Measurements from ENCODE around the gene TMEM218. TPM values are rescaled to one million over a fixed set of nuclear protein-coding genes. Genes with fewer than 3 reads are reported as not detected.
A peak's percentile ranks its signal among the peaks of the same experiment; 100 is the strongest.

TMEM218 gene
- total and polyA plus RNA-seq, 2 donors (not counting 1 experiment from before 2014, with no cell fraction given): 20.7 to 31.7 TPM

DNA sequence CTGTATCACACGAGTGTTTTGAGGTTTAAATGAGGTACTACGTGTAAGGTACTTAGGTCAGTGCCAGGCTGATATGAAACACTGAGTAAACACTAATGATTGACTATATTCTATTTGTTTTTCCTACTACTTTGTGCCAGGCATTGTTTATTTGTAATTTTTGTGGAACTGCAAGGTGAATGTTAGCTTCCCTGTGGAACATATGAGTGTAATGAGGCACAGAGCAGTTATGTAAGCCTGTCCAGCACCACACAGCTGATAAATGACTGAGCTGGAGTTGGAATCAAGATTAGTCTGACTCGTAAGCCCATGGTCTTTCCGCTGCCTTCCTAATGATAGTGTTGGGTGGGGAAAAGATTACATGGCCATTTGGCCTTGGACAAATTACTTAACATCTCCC lies 42.4 kb downstream of the TMEM218 start:
- Mint-ChIP-seq H3K27ac (peak overlapping the region; percentile 89), H3K27me3 (no peaks in the 10 kb centered on the region), H3K4me3 (no peak overlapping the region), H3K4me1 (peaks cover 61% of the 10 kb centered on the region), H3K9me3 (ENCODE audit: insufficient read depth) (no peaks in the 10 kb centered on the region)
- Histone ChIP-seq H3K27ac (ENCODE audit: low read length in 2 of 2) (peak overlapping the region in 1 of 2 donors; percentile 16), H4K20me1 (ENCODE audit: control insufficient read depth, insufficient read depth, low read length, poor library complexity, severe bottlenecking) (no peaks in the 10 kb centered on the region), H3K9me3 (ENCODE audit: control extremely low read depth in 1 of 3, control insufficient read depth in 2 of 3, insufficient read depth in 1 of 3, low read length in 2 of 3) (peaks cover 0 to 15% (median 0%) of the 10 kb centered on the region in 3 donors), H3K4me2 (replicated peaks; ENCODE audit: low read depth, low read length, poor library complexity, severe bottlenecking) (no peak overlapping the region), H3K27me3 (replicated peaks in 1 of 4; ENCODE audit: control extremely low read depth in 1 of 4, control insufficient read depth in 3 of 4, insufficient read depth in 4 of 4, low read length in 3 of 4) (peaks cover 0 to 6% (median 2%) of the 10 kb centered on the region in 4 experiments), H2AFZ (ENCODE audit: insufficient read depth, low read depth, low read length, poor library complexity, severe bottlenecking) (no peak overlapping the region), H3K9ac (ENCODE audit: low read length) (no peak overlapping the region), H3K79me2 (ENCODE audit: control insufficient read depth, insufficient read depth, low read length) (no peaks in the 10 kb centered on the region), H3K4me3 (ENCODE audit: control extremely low read depth in 1 of 5, extremely low read depth in 1 of 5, insufficient read depth in 1 of 5, low read depth in 2 of 5, low read length in 4 of 5) (no peak overlapping the region), H3K36me3 (replicated peaks in 1 of 2; ENCODE audit: control extremely low read depth in 1 of 2, control insufficient read depth in 1 of 2, extremely low read depth in 1 of 2, insufficient read depth in 2 of 2, low read length in 1 of 2) (no peaks in the 10 kb centered on the region), H3K4me1 (ENCODE audit: control insufficient read depth in 2 of 2, insufficient read depth in 2 of 2, low read length in 2 of 2) (peaks cover 43 to 51% of the 10 kb centered on the region in 2 donors)
- TF ChIP-seq EZH2 (IDR thresholded peaks at IDR 0.05; ENCODE audit: borderline replicate concordance, insufficient read depth, low read depth, low read length, poor library complexity, severe bottlenecking): no peak
- TF ChIP-seq, protein P1, sequence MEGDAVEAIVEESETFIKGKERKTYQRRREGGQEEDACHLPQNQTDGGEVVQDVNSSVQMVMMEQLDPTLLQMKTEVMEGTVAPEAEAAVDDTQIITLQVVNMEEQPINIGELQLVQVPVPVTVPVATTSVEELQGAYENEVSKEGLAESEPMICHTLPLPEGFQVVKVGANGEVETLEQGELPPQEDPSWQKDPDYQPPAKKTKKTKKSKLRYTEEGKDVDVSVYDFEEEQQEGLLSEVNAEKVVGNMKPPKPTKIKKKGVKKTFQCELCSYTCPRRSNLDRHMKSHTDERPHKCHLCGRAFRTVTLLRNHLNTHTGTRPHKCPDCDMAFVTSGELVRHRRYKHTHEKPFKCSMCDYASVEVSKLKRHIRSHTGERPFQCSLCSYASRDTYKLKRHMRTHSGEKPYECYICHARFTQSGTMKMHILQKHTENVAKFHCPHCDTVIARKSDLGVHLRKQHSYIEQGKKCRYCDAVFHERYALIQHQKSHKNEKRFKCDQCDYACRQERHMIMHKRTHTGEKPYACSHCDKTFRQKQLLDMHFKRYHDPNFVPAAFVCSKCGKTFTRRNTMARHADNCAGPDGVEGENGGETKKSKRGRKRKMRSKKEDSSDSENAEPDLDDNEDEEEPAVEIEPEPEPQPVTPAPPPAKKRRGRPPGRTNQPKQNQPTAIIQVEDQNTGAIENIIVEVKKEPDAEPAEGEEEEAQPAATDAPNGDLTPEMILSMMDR (IDR thresholded peaks at IDR 0.05): no peak
- intact Hi-C loops (cut with micrococcal nuclease): no loop called here
- DNase-seq (no peak), ATAC-seq (ENCODE audit: low read depth) (no peak)
- no CpG with 5 or more reads among the region's 4 CpGs for WGBS (ENCODE audit: insufficient coverage)
- CTCF ChIA-PET: interaction anchor here (1.1 kb wide), 2 partner anchors 8 to 61 kb away, joined by 3 to 4 read pairs; no protein-coding TSS in a partner anchor
- POLR2A ChIA-PET: no interaction called here

DNA sequence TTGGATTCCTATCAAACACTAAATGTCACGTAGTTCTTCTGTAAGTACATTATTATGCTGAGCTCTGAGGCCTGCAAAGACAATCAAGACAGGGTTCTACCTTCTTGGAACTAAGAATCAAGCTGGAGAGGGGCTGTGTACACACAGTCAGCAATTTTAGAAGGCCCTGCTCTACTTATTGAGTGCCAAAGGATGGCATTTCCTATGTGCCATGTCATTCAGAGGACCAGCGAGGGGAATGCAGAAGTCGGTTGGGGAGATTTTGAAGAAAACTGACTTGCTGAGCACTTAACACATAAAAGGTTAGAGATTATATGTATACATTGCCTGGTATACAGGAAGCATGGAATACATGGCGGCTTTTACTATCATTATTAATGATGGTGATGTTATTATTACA lies 43.1 kb downstream of the TMEM218 start:
- Histone ChIP-seq H3K36me3 (replicated peaks in 1 of 2; ENCODE audit: control extremely low read depth in 1 of 2, control insufficient read depth in 1 of 2, extremely low read depth in 1 of 2, insufficient read depth in 2 of 2, low read length in 1 of 2) (no peaks in the 10 kb centered on the region), H3K4me2 (replicated peaks; ENCODE audit: low read depth, low read length, poor library complexity, severe bottlenecking) (no peak overlapping the region), H3K79me2 (ENCODE audit: control insufficient read depth, insufficient read depth, low read length) (no peaks in the 10 kb centered on the region), H4K20me1 (ENCODE audit: control insufficient read depth, insufficient read depth, low read length, poor library complexity, severe bottlenecking) (no peaks in the 10 kb centered on the region), H3K4me1 (ENCODE audit: control insufficient read depth in 2 of 2, insufficient read depth in 2 of 2, low read length in 2 of 2) (peaks cover 43 to 51% of the 10 kb centered on the region in 2 donors), H3K27me3 (replicated peaks in 1 of 4; ENCODE audit: control extremely low read depth in 1 of 4, control insufficient read depth in 3 of 4, insufficient read depth in 4 of 4, low read length in 3 of 4) (peaks cover 0 to 13% (median 4%) of the 10 kb centered on the region in 4 experiments), H2AFZ (ENCODE audit: insufficient read depth, low read depth, low read length, poor library complexity, severe bottlenecking) (no peak overlapping the region), H3K4me3 (ENCODE audit: control extremely low read depth in 1 of 5, extremely low read depth in 1 of 5, insufficient read depth in 1 of 5, low read depth in 2 of 5, low read length in 4 of 5) (no peak overlapping the region), H3K9ac (ENCODE audit: low read length) (no peak overlapping the region), H3K9me3 (ENCODE audit: control extremely low read depth in 1 of 3, control insufficient read depth in 2 of 3, insufficient read depth in 1 of 3, low read length in 2 of 3) (peaks cover 0 to 14% (median 0%) of the 10 kb centered on the region in 3 donors), H3K27ac (ENCODE audit: low read length in 2 of 2) (peak overlapping the region in 1 of 2 donors; percentile 16)
- CTCF ChIA-PET: interaction anchor here (1.1 kb wide), 1 partner anchor 60 kb away, joined by 3 read pairs; no protein-coding TSS in a partner anchor
- Mint-ChIP-seq H3K9me3 (ENCODE audit: insufficient read depth) (no peaks in the 10 kb centered on the region), H3K4me3 (no peak overlapping the region), H3K4me1 (peaks cover 55% of the 10 kb centered on the region), H3K27me3 (no peaks in the 10 kb centered on the region), H3K27ac (peak overlapping the region; percentile 5)
- intact Hi-C loops (cut with micrococcal nuclease): no loop called here
- TF ChIP-seq, protein P1 (IDR thresholded peaks at IDR 0.05): no peak
- TF ChIP-seq EZH2 (IDR thresholded peaks at IDR 0.05; ENCODE audit: borderline replicate concordance, insufficient read depth, low read depth, low read length, poor library complexity, severe bottlenecking): no peak
- POLR2A ChIA-PET: no interaction called here
- DNase-seq (no peak), ATAC-seq (ENCODE audit: low read depth) (no peak)
- WGBS (ENCODE audit: insufficient coverage): 78% methylated on average over 1 of the region's 4 CpGs

Data from B cell (primary cell).